K562 (cell line): ENCODE results near the gene USP15. TPM values are rescaled to one million over a fixed set of nuclear protein-coding genes. Genes with fewer than 3 reads are reported as not detected.

Experiments
- ATAC-seq: fragments of 200-7000 bp; cut with Tn5 transposase; 3 replicates; pipeline ENCODE4 v1.9.1; 2020; ENCODE audit warnings: moderate library complexity
- BruUV-seq: library from RNA; stranded (reverse); fragments of 400-500 nt; replicated peaks from 2 replicates; lab custom pipeline; 2021; lab: Mats Ljungman, UMichigan
- CTCF ChIA-PET: fragments of 300-600 bp; formaldehyde crosslinking; extraction: SDS; loops from one replicate; lab custom pipeline; 2021; ENCODE audit warnings: low intra/inter-chr PET ratio; lab: Yijun Ruan, JAX
- POLR2A ChIA-PET: fragments of 300-600, 350-650 bp; sonication (Branson Sonifier 250); formaldehyde crosslinking; extraction: SDS; loops from one replicate; lab custom pipeline; 2021; ENCODE audit warnings: antibody characterized with exemption, inconsistent platforms; lab: Yijun Ruan, JAX
- DNase-seq, 4 experiments: peaks; one replicate each; pipeline versions ENCODE4 v3.0.0 to v3.0.0-alpha.2; 2011 to 2018; ENCODE audit warnings: low spot score in 3 of 4, mixed read lengths in 3 of 4; ENCODE audit errors: extremely low read depth in 1 of 4
- FAIRE-seq: peaks from 2 replicates; lab custom pipeline; 2011; peaks lifted over from hg19 to GRCh38; lab: Jason Lieb, UNC
- H2AFZ ChIP-seq: 2 replicates; pipeline ENCODE4 v1.6.0; 2011; ENCODE audit warnings: low read depth, low read length, control low read depth, inconsistent platforms
- H3K27ac ChIP-seq: fragments of 200-600 bp; 3 replicates; pipeline ENCODE4 v1.8.0; 2011; ENCODE audit warnings: low read depth, mild to moderate bottlenecking, control low read depth, inconsistent platforms, low read length, moderate library complexity, mixed read lengths; ENCODE audit errors: extremely low read depth
- H3K27me3 ChIP-seq, 2 experiments: fragments of 300-600 bp in 1 of 2; 2 replicates in 1 of 2; 3 replicates in 1 of 2; pipeline versions ENCODE4 v1.6.0 to v1.8.0; 2011; ENCODE audit warnings: inconsistent platforms in 2 of 2, low read length in 2 of 2, mild to moderate bottlenecking in 1 of 2, mixed read lengths in 1 of 2, moderate library complexity in 1 of 2; ENCODE audit not compliant: control insufficient read depth in 2 of 2, insufficient read depth in 2 of 2
- H3K36me3 ChIP-seq: fragments of 300-600 bp; 3 replicates; pipeline ENCODE4 v1.8.0; 2011; ENCODE audit warnings: mild to moderate bottlenecking, low read length, inconsistent platforms; ENCODE audit not compliant: control insufficient read depth, insufficient read depth
- H3K4me1 ChIP-seq, 2 experiments: fragments of 200-600 bp in 1 of 2; replicated peaks in 1 of 2; 2 replicates in 1 of 2; 3 replicates in 1 of 2; pipeline versions ENCODE4 v1.5.1 to v1.8.0; 2011; ENCODE audit warnings: inconsistent platforms in 2 of 2, low read length in 2 of 2, mild to moderate bottlenecking in 1 of 2, mixed read lengths in 1 of 2, moderate library complexity in 1 of 2; ENCODE audit not compliant: control insufficient read depth in 2 of 2, insufficient read depth in 2 of 2
- H3K4me2 ChIP-seq: 2 replicates; pipeline ENCODE4 v1.6.1; 2011; ENCODE audit warnings: low read length, control low read depth, inconsistent platforms, mixed read lengths; ENCODE audit not compliant: insufficient read depth
- H3K4me3 ChIP-seq: fragments of 200-600 bp; sonication (generic), shearing (Covaris generic); 2 replicates; pipeline ENCODE4 v1.5.1; 2016; ENCODE audit warnings: control low read depth, inconsistent platforms
- H3K79me2 ChIP-seq: fragments of 200-600 bp; 3 replicates; pipeline ENCODE4 v1.8.0; 2011; ENCODE audit warnings: low read length, inconsistent platforms; ENCODE audit not compliant: control insufficient read depth, insufficient read depth
- H3K9ac ChIP-seq, 2 experiments: 2 replicates each; pipeline versions ENCODE4 v1.6.0 to v1.6.1; 2011; ENCODE audit warnings: low read depth in 2 of 2, low read length in 2 of 2, control low read depth in 1 of 2, inconsistent platforms in 1 of 2, mild to moderate bottlenecking in 1 of 2, mixed read lengths in 1 of 2; ENCODE audit not compliant: insufficient read depth in 1 of 2
- H3K9me1 ChIP-seq: one replicate; pipeline ENCODE4 v1.6.0; 2011; ENCODE audit warnings: inconsistent platforms, mild to moderate bottlenecking, low read length, moderate library complexity; ENCODE audit not compliant: control insufficient read depth, insufficient read depth
- H3K9me3 ChIP-seq: replicated peaks from 2 replicates; pipeline ENCODE4 v1.5.1; 2011; ENCODE audit warnings: low read depth, low read length, inconsistent platforms; ENCODE audit not compliant: control insufficient read depth, insufficient read depth
- H4K20me1 ChIP-seq: replicated peaks from 2 replicates; pipeline ENCODE4 v1.6.1; 2011; ENCODE audit warnings: low read length, inconsistent platforms, mixed read lengths; ENCODE audit not compliant: control insufficient read depth, insufficient read depth
- RBM22 ChIP-seq: fragments of 200-400 bp; formaldehyde crosslinking; IDR thresholded peaks from 2 replicates; pipeline ENCODE4 v1.6.1; 2018; ENCODE audit warnings: low read length, low read depth; ENCODE audit not compliant: poor library complexity, severe bottlenecking
- ZBTB49 ChIP-seq: sonication (generic); formaldehyde crosslinking; IDR thresholded peaks from 2 replicates; pipeline ENCODE4 v1.8.0; 2022; ENCODE audit warnings: missing genetic modification reagents, mild to moderate bottlenecking, borderline replicate concordance
- WGBS: fragments of 100-300 bp; shearing (Covaris generic); methylation state at CpG from one replicate; pipeline ENCODE4 v1.1.6; 2016; ENCODE audit warnings: low coverage, mixed read lengths; ENCODE audit not compliant: insufficient coverage; ENCODE audit errors: missing lambda C conversion rate; 5-methylcytosine and 5-hydroxymethylcytosine counted together
- in situ Hi-C: fragments of 300-500 bp; cut with MboI; formaldehyde crosslinking; loops from 4 replicates; pipeline ENCODE4 v1.15.0; 2018; ENCODE audit warnings: inconsistent platforms, mixed read lengths
- intact Hi-C: fragments of 100-400 bp; cut with micrococcal nuclease; formaldehyde crosslinking; loops from 2 replicates; pipeline ENCODE4 v1.14.2; 2022
- polyA plus RNA-seq, 8 experiments: library from polyadenylated mRNA; depleted of rRNA in 4 of 8; stranded (reverse) in 5 of 8; unstranded in 3 of 8; fragments of >200 nt; fragmentation: Nextera tagmentation in 2 of 8; fragmentation: Illumina TruSeq in 1 of 8; extraction: Ambion mirVana in 2 of 8; extraction: Trizol in 1 of 8; gene quantifications; 2 replicates each; pipeline versions ENCODE4 v1.2.1 to v1.2.3, GENCODE V29; 2011 to 2014; ENCODE audit warnings: inconsistent platforms in 1 of 8, missing spikeins in 1 of 8
- total RNA-seq, 7 experiments: library from RNA; depleted of rRNA in 6 of 7; stranded (reverse); fragments of >200 nt in 6 of 7; fragmentation: Illumina TruSeq in 2 of 7; extraction: Trizol in 2 of 7; gene quantifications; 2 replicates each; pipeline versions ENCODE4 v1.2.1 to v1.2.3, GENCODE V29; 2011 to 2021; ENCODE audit warnings: low replicate concordance in 1 of 7
- TF ChIP-seq, protein P1 (sequence below): fragments of 250-450 bp; sonication (Bioruptor Pico); IDR thresholded peaks from 2 replicates; pipeline ENCODE4 v1.8.0; 2022; ENCODE audit warnings: inconsistent platforms
- TF ChIP-seq, protein P2 (sequence below): fragments of 200-800 bp; sonication (Bioruptor generic); IDR thresholded peaks from 2 replicates; pipeline ENCODE4 v1.6.1; 2016; ENCODE audit warnings: missing genetic modification characterization, missing compliant biosample characterization

Gene USP15
- total and polyA plus RNA-seq, 9 of the 15 experiments (the other 6 are each of a cell fraction or from before 2014, with no cell fraction given): 140 to 272 (median 182) TPM

DNA sequence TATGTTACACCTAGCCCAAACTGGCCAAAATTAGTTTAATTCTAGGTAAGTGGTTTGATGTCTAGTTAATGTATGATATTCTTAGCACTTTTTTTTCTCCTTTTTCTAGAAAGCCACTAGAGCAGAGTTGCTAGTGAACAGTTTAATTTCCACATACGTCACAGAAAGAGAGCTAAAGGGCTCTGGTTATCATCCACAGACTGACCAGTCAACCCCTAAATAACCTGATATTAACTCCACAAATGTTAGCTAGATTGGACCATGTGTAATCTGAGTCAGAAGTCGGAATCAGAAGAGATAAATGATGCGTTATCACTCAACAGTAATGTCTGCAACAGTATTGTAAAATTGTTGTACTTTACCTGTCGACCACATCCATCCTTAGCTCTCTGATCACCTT lies 74.9 kb downstream of the USP15 start:
- intact Hi-C loops: no loop called here
- no peaks in the 10 kb centered on the region for H4K20me1 ChIP-seq
- 0 out of 2 replicates have a peak, but pooled peaks cover 2% of the 10 kb centered on the region for H3K9me3 ChIP-seq
- H3K4me1 ChIP-seq: no peaks in the 10 kb centered on the region
- CTCF ChIA-PET: no interaction called here
- H3K9ac ChIP-seq: no peak overlapping the region
- POLR2A ChIA-PET: interaction anchor here (1.2 kb wide), 1 partner anchor 21 kb away, joined by 3 read pairs; no protein-coding TSS in a partner anchor
- WGBS: 89% methylated on average over 4 of the region's 4 CpGs
- H2AFZ ChIP-seq: no peak overlapping the region
- no peak for ATAC-seq
- TF ChIP-seq ZBTB49 (CRISPR knock-in tag): no peak
- TF ChIP-seq RBM22: peak; percentile 21
- TF ChIP-seq, protein P1, sequence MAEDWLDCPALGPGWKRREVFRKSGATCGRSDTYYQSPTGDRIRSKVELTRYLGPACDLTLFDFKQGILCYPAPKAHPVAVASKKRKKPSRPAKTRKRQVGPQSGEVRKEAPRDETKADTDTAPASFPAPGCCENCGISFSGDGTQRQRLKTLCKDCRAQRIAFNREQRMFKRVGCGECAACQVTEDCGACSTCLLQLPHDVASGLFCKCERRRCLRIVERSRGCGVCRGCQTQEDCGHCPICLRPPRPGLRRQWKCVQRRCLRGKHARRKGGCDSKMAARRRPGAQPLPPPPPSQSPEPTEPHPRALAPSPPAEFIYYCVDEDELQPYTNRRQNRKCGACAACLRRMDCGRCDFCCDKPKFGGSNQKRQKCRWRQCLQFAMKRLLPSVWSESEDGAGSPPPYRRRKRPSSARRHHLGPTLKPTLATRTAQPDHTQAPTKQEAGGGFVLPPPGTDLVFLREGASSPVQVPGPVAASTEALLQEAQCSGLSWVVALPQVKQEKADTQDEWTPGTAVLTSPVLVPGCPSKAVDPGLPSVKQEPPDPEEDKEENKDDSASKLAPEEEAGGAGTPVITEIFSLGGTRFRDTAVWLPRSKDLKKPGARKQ (CRISPR knock-in tag): no peak
- TF ChIP-seq, protein P2, sequence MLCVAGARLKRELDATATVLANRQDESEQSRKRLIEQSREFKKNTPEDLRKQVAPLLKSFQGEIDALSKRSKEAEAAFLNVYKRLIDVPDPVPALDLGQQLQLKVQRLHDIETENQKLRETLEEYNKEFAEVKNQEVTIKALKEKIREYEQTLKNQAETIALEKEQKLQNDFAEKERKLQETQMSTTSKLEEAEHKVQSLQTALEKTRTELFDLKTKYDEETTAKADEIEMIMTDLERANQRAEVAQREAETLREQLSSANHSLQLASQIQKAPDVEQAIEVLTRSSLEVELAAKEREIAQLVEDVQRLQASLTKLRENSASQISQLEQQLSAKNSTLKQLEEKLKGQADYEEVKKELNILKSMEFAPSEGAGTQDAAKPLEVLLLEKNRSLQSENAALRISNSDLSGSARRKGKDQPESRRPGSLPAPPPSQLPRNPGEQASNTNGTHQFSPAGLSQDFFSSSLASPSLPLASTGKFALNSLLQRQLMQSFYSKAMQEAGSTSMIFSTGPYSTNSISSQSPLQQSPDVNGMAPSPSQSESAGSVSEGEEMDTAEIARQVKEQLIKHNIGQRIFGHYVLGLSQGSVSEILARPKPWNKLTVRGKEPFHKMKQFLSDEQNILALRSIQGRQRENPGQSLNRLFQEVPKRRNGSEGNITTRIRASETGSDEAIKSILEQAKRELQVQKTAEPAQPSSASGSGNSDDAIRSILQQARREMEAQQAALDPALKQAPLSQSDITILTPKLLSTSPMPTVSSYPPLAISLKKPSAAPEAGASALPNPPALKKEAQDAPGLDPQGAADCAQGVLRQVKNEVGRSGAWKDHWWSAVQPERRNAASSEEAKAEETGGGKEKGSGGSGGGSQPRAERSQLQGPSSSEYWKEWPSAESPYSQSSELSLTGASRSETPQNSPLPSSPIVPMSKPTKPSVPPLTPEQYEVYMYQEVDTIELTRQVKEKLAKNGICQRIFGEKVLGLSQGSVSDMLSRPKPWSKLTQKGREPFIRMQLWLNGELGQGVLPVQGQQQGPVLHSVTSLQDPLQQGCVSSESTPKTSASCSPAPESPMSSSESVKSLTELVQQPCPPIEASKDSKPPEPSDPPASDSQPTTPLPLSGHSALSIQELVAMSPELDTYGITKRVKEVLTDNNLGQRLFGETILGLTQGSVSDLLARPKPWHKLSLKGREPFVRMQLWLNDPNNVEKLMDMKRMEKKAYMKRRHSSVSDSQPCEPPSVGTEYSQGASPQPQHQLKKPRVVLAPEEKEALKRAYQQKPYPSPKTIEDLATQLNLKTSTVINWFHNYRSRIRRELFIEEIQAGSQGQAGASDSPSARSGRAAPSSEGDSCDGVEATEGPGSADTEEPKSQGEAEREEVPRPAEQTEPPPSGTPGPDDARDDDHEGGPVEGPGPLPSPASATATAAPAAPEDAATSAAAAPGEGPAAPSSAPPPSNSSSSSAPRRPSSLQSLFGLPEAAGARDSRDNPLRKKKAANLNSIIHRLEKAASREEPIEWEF: no peak
- H3K79me2 ChIP-seq: peaks cover 98% of the 10 kb centered on the region
- H3K9me1 ChIP-seq: no peaks in the 10 kb centered on the region
- FAIRE-seq: no peak
- H3K36me3 ChIP-seq: peaks cover 71% of the 10 kb centered on the region
- no peak for DNase-seq
- H3K27ac ChIP-seq: no peak overlapping the region
- H3K4me2 ChIP-seq: no peak overlapping the region
- no peak overlapping the region for H3K4me3 ChIP-seq
- no TSS peak for BruUV-seq
- H3K27me3 ChIP-seq: no peaks in the 10 kb centered on the region
- in situ Hi-C loops: no loop called here
